Measurements from ENCODE around the gene PALM. TPM values are rescaled to one million over a fixed set of nuclear protein-coding genes. Genes with fewer than 3 reads are reported as not detected.
"Not testable (repeated sequence)": the region's sequence is repeated elsewhere in the genome, so short reads cannot be mapped to it uniquely, and the experiment has no call there.

The PALM gene
- total RNA-seq, 2 donors from 2014 or later = not detected

- DNase-seq (no peak), ATAC-seq (no peak)
- no peak overlapping the region for H3K27ac Mint-ChIP-seq
- peaks cover 6% of the 10 kb centered on the region for H3K27me3 Mint-ChIP-seq
- H3K9me3 ChIP-seq (ENCODE audit: control insufficient read depth, low read length, poor library complexity, severe bottlenecking) = no peaks in the 10 kb centered on the region
- H3K36me3 Mint-ChIP-seq (ENCODE audit: low read depth) = no peaks in the 10 kb centered on the region
- peaks cover 6% of the 10 kb centered on the region for H3K4me1 Mint-ChIP-seq
- no peak overlapping the region for H3K4me3 Mint-ChIP-seq
Observed at GRCh38 chr19:738509-739128, 29.9 kb downstream of the PALM start.

- Mint-ChIP-seq H3K4me3 (no peak overlapping the region), H3K4me1 (peaks cover 2% of the 10 kb centered on the region), H3K27ac (peak overlapping the region; percentile 49), H3K27me3 (peaks cover 6% of the 10 kb centered on the region), H3K36me3 (ENCODE audit: low read depth) (no peaks in the 10 kb centered on the region)
- DNase-seq = no peak
- H3K9me3 ChIP-seq (ENCODE audit: control insufficient read depth, low read length, poor library complexity, severe bottlenecking) = no peaks in the 10 kb centered on the region
- no peak for ATAC-seq
Observed at GRCh38 chr19:739998-740715, 31.4 kb downstream of the PALM start.

- not testable (repeated sequence) for H3K27me3 Mint-ChIP-seq; H3K9me3 ChIP-seq (ENCODE audit: control insufficient read depth, low read length, poor library complexity, severe bottlenecking); H3K4me1 Mint-ChIP-seq; DNase-seq; H3K4me3 Mint-ChIP-seq; ATAC-seq; H3K36me3 Mint-ChIP-seq (ENCODE audit: low read depth)
- H3K27ac Mint-ChIP-seq = peak overlapping the region; percentile 8
Observed at GRCh38 chr19:740816-741505, 32.2 kb downstream of the PALM start.

- H3K4me3 Mint-ChIP-seq = no peak overlapping the region
- no peaks in the 10 kb centered on the region for H3K36me3 Mint-ChIP-seq (ENCODE audit: low read depth)
- peaks cover 6% of the 10 kb centered on the region for H3K27me3 Mint-ChIP-seq
- H3K9me3 ChIP-seq (ENCODE audit: control insufficient read depth, low read length, poor library complexity, severe bottlenecking) = no peaks in the 10 kb centered on the region
- H3K4me1 Mint-ChIP-seq = peaks cover 2% of the 10 kb centered on the region
- DNase-seq (no peak), ATAC-seq (no peak)
- peak overlapping the region; percentile 8 for H3K27ac Mint-ChIP-seq
Observed at GRCh38 chr19:741506-742131, 32.9 kb downstream of the PALM start.

GRCh38 chr19:742540-743075 is 33.9 kb downstream of the PALM start:
- Mint-ChIP-seq H3K36me3 (ENCODE audit: low read depth) (no peaks in the 10 kb centered on the region), H3K27me3 (no peaks in the 10 kb centered on the region), H3K4me3 (no peak overlapping the region), H3K27ac (no peak overlapping the region), H3K4me1 (no peaks in the 10 kb centered on the region)
- ATAC-seq = no peak
- H3K9me3 ChIP-seq (ENCODE audit: control insufficient read depth, low read length, poor library complexity, severe bottlenecking) = no peaks in the 10 kb centered on the region
- no peak for DNase-seq

GRCh38 chr19:743168-743687 is 34.5 kb downstream of the PALM start:
- Mint-ChIP-seq H3K36me3 (ENCODE audit: low read depth) (no peaks in the 10 kb centered on the region), H3K27me3 (no peaks in the 10 kb centered on the region), H3K27ac (no peak overlapping the region), H3K4me1 (no peaks in the 10 kb centered on the region), H3K4me3 (no peak overlapping the region)
- DNase-seq (no peak), ATAC-seq (no peak)
- no peaks in the 10 kb centered on the region for H3K9me3 ChIP-seq (ENCODE audit: control insufficient read depth, low read length, poor library complexity, severe bottlenecking)

- not testable (repeated sequence) for H3K4me3 Mint-ChIP-seq; H3K4me1 Mint-ChIP-seq; H3K27ac Mint-ChIP-seq; ATAC-seq; H3K27me3 Mint-ChIP-seq; DNase-seq; H3K9me3 ChIP-seq (ENCODE audit: control insufficient read depth, low read length, poor library complexity, severe bottlenecking); H3K36me3 Mint-ChIP-seq (ENCODE audit: low read depth)
Observed at GRCh38 chr19:745138-745537, 36.4 kb downstream of the PALM start.

- no peaks in the 10 kb centered on the region for H3K9me3 ChIP-seq (ENCODE audit: control insufficient read depth, low read length, poor library complexity, severe bottlenecking)
- no peak for ATAC-seq
Observed at GRCh38 chr19:746208-746819, 37.6 kb downstream of the PALM start.

GRCh38 chr19:746956-747355 is 38.2 kb downstream of the PALM start:
- no peaks in the 10 kb centered on the region for H3K9me3 ChIP-seq (ENCODE audit: control insufficient read depth, low read length, poor library complexity, severe bottlenecking)
- DNase-seq = no peak
- H3K36me3 Mint-ChIP-seq (ENCODE audit: low read depth) = no peaks in the 10 kb centered on the region

More at GRCh38 chr19:746208-746819, 37.6 kb downstream of the PALM start:
- no peak for DNase-seq
- Mint-ChIP-seq H3K27ac (no peak overlapping the region), H3K4me3 (no peak overlapping the region), H3K4me1 (no peaks in the 10 kb centered on the region), H3K36me3 (ENCODE audit: low read depth) (no peaks in the 10 kb centered on the region), H3K27me3 (no peaks in the 10 kb centered on the region)

GRCh38 chr19:747432-748273 is 38.9 kb downstream of the PALM start:
- Mint-ChIP-seq H3K4me1 (no peaks in the 10 kb centered on the region), H3K27ac (no peak overlapping the region), H3K36me3 (ENCODE audit: low read depth) (no peaks in the 10 kb centered on the region), H3K4me3 (no peak overlapping the region), H3K27me3 (no peaks in the 10 kb centered on the region)
- no peaks in the 10 kb centered on the region for H3K9me3 ChIP-seq (ENCODE audit: control insufficient read depth, low read length, poor library complexity, severe bottlenecking)
- DNase-seq = no peak
- no peak for ATAC-seq

More at GRCh38 chr19:746956-747355, 38.2 kb downstream of the PALM start:
- Mint-ChIP-seq H3K4me1 (no peaks in the 10 kb centered on the region), H3K4me3 (no peak overlapping the region), H3K27ac (no peak overlapping the region), H3K27me3 (no peaks in the 10 kb centered on the region)
- no peak for ATAC-seq

- H3K9me3 ChIP-seq (ENCODE audit: control insufficient read depth, low read length, poor library complexity, severe bottlenecking) = no peaks in the 10 kb centered on the region
- Mint-ChIP-seq H3K36me3 (ENCODE audit: low read depth) (no peaks in the 10 kb centered on the region), H3K27ac (no peak overlapping the region), H3K4me1 (no peaks in the 10 kb centered on the region), H3K27me3 (no peaks in the 10 kb centered on the region), H3K4me3 (no peak overlapping the region)
- no peak for DNase-seq
- no peak for ATAC-seq
Observed at GRCh38 chr19:748274-748598, 39.5 kb downstream of the PALM start.

- no peaks in the 10 kb centered on the region for H3K27me3 Mint-ChIP-seq
- H3K9me3 ChIP-seq (ENCODE audit: control insufficient read depth, low read length, poor library complexity, severe bottlenecking) = no peaks in the 10 kb centered on the region
- H3K36me3 Mint-ChIP-seq (ENCODE audit: low read depth) = no peaks in the 10 kb centered on the region
- H3K27ac Mint-ChIP-seq = no peak overlapping the region
- no peak overlapping the region for H3K4me3 Mint-ChIP-seq
- ATAC-seq (no peak), DNase-seq (no peak)
- no peaks in the 10 kb centered on the region for H3K4me1 Mint-ChIP-seq
Observed at GRCh38 chr19:749811-750210, 41.1 kb downstream of the PALM start.

Data from T-helper 17 cell (primary cell).